ENCODE results near the gene LIX1.
"Not testable (repeated sequence)": the region's sequence is repeated elsewhere in the genome, so short reads cannot be mapped to it uniquely, and the experiment has no call there.

LIX1 gene

GRCh38 chr5:97140250-97140649 is 2.2 kb downstream of the LIX1 start:
- DNase-seq = not testable (repeated sequence)

GRCh38 chr5:97136475-97136874 is 5.9 kb downstream of the LIX1 start:
- no peak for DNase-seq

GRCh38 chr5:97135868-97136267 is 6.5 kb downstream of the LIX1 start:
- DNase-seq = no peak

GRCh38 chr5:97134634-97135033 is 7.8 kb downstream of the LIX1 start:
- no peak for DNase-seq

- DNase-seq = no peak
Observed at GRCh38 chr5:97133101-97133500, 9.3 kb downstream of the LIX1 start.

GRCh38 chr5:97131921-97132320 is 10.5 kb downstream of the LIX1 start:
- DNase-seq = no peak

GRCh38 chr5:97131139-97131710 is 11.2 kb downstream of the LIX1 start:
- DNase-seq = no peak

GRCh38 chr5:97127727-97128126 is 14.7 kb downstream of the LIX1 start:
- no peak for DNase-seq

GRCh38 chr5:97125125-97125683 is 17.2 kb downstream of the LIX1 start:
- no peak for DNase-seq

- DNase-seq = no peak
Observed at GRCh38 chr5:97124335-97124734, 18.1 kb downstream of the LIX1 start.

GRCh38 chr5:97121848-97122247 is 20.6 kb downstream of the LIX1 start:
- DNase-seq = no peak

GRCh38 chr5:97120195-97120594 is 22.2 kb downstream of the LIX1 start:
- no peak for DNase-seq

- DNase-seq = no peak
Observed at GRCh38 chr5:97119007-97119390, 23.4 kb downstream of the LIX1 start.

- DNase-seq = no peak
Observed at GRCh38 chr5:97118261-97119006, 24.0 kb downstream of the LIX1 start.

GRCh38 chr5:97115932-97116331 is 26.5 kb downstream of the LIX1 start:
- DNase-seq = no peak

GRCh38 chr5:97112230-97112629 is 30.2 kb downstream of the LIX1 start:
- DNase-seq = no peak

- DNase-seq = no peak
Observed at GRCh38 chr5:97111616-97112015, 30.8 kb downstream of the LIX1 start.

GRCh38 chr5:97111004-97111403 is 31.4 kb downstream of the LIX1 start:
- no peak for DNase-seq

- no peak for DNase-seq
Observed at GRCh38 chr5:97107318-97107717, 35.1 kb downstream of the LIX1 start.

GRCh38 chr5:97106216-97106581 is 36.2 kb downstream of the LIX1 start:
- DNase-seq = no peak

- no peak for DNase-seq
Observed at GRCh38 chr5:97105501-97106215, 36.8 kb downstream of the LIX1 start.

GRCh38 chr5:97102010-97102470 is 40.4 kb downstream of the LIX1 start:
- no peak for DNase-seq

- DNase-seq = no peak
Observed at GRCh38 chr5:97101189-97101910, 41.1 kb downstream of the LIX1 start.

Data from CD4-positive, alpha-beta T cell treated with Interleukin-12 subunit alpha and Interleukin-12 subunit beta, for 1 hour (primary cell).